Measurements from ENCODE around the gene SETD6.

The SETD6 gene

GRCh38 chr16:58507963-58508670 is 7.2 kb upstream of the SETD6 start:
- no peak overlapping the region for H3K4me3 ChIP-seq (ENCODE audit: low read depth in 1 of 2, low read length in 2 of 2)
- H3K4me1 ChIP-seq (ENCODE audit: control insufficient read depth in 1 of 2, insufficient read depth in 2 of 2, low read length in 2 of 2): no peaks in the 10 kb centered on the region
- H3K36me3 ChIP-seq (ENCODE audit: control insufficient read depth in 1 of 2, insufficient read depth in 2 of 2, low read length in 2 of 2): no peaks in the 10 kb centered on the region
- no peaks in the 10 kb centered on the region for H3K9me3 ChIP-seq (ENCODE audit: control insufficient read depth in 1 of 2, low read length in 2 of 2)
- H3K9ac ChIP-seq (ENCODE audit: low read depth in 1 of 2, low read length in 2 of 2): no peak overlapping the region
- no peak overlapping the region for H3K27ac ChIP-seq (ENCODE audit: low read depth, low read length)
- H3K27me3 ChIP-seq (ENCODE audit: control insufficient read depth in 1 of 2, insufficient read depth in 2 of 2, low read length in 2 of 2): peaks cover 1 to 21% of the 10 kb centered on the region in 2 donors

DNA sequence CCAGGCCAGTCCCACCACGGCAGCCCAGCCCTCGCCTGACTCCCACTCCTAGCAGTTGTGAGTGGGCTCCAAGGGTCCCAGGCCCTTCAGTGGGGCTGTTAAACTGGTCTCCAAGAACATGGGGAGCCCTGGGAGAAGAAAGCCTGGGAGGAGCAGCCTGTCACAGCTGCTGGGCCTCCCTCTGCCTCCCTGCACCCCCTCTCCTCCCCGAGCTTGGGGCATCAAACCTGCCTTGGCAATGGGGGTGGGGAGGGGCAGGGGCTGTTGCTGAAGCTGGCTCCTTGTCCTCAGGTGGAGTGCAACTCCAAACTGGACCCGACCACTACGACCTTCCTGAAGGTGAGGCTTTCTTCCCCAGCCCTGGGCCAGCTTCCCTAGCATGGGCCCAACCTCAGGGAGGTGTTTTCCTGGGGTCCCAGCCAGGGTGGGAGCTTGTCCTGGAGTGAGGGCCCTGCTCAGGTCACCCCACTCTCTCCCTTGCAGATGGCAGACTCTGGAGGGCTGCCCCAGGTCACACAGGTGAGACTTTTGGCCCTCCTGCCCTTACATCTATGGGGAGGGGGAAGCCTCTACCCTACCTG is 6.6 kb upstream of the SETD6 start:
- no peaks in the 10 kb centered on the region for H3K36me3 ChIP-seq (ENCODE audit: control insufficient read depth in 1 of 2, insufficient read depth in 2 of 2, low read length in 2 of 2)
- no peak overlapping the region for H3K4me3 ChIP-seq (ENCODE audit: low read depth in 1 of 2, low read length in 2 of 2)
- no peaks in the 10 kb centered on the region for H3K9me3 ChIP-seq (ENCODE audit: control insufficient read depth in 1 of 2, low read length in 2 of 2)
- H3K4me1 ChIP-seq (ENCODE audit: control insufficient read depth in 1 of 2, insufficient read depth in 2 of 2, low read length in 2 of 2): no peaks in the 10 kb centered on the region
- no peak overlapping the region for H3K27ac ChIP-seq (ENCODE audit: low read depth, low read length)
- no peak overlapping the region for H3K9ac ChIP-seq (ENCODE audit: low read depth in 1 of 2, low read length in 2 of 2)
- H3K27me3 ChIP-seq (ENCODE audit: control insufficient read depth in 1 of 2, insufficient read depth in 2 of 2, low read length in 2 of 2): peaks cover 0 to 15% of the 10 kb centered on the region in 2 donors

DNA sequence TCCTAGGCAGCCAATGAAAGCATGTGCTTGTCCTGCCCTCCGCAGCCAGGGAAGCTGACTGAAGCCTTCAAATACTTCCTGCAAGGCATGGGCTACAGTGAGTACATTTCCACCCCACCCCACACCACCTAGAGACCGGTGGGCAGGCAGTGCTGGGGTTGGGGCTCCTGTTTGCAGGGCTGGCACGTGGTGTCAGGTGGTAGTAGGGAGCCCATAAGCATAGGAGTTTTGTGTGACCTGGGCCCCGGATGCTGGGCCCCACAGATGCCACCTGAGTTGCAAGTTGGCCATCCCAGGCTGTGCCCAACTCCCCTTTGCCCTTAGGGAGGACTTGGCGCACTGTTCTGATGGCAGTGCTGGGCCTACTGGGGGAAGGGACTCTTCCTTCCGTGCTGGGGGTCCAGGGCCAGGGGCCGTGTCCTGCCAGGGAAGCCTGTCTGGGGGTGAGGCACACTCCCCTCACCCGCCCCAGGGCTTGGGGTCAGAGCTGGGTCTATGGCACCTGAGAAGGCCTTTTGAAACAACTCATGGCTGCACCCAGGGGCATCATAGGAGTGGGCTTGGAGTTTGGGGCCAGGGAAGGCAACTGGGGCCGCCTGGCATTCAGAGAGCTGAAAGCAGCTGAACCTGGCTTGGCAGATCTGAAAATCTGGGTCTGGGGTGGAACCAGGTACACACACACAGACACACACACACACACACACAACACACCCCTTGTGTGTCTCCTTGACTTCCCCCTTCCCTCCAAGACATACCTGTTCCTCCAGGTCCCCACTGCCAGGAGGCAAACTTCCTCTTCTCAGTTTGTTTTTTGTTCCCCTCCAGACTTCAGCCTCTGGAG is 5.8 kb upstream of the SETD6 start:
- Histone ChIP-seq H3K4me3 (ENCODE audit: low read depth in 1 of 2, low read length in 2 of 2) (no peak overlapping the region), H3K9me3 (ENCODE audit: control insufficient read depth in 1 of 2, low read length in 2 of 2) (no peaks in the 10 kb centered on the region), H3K27ac (ENCODE audit: low read depth, low read length) (no peak overlapping the region), H3K36me3 (ENCODE audit: control insufficient read depth in 1 of 2, insufficient read depth in 2 of 2, low read length in 2 of 2) (no peaks in the 10 kb centered on the region), H3K4me1 (ENCODE audit: control insufficient read depth in 1 of 2, insufficient read depth in 2 of 2, low read length in 2 of 2) (peaks cover 0 to 3% of the 10 kb centered on the region in 2 donors), H3K27me3 (ENCODE audit: control insufficient read depth in 1 of 2, insufficient read depth in 2 of 2, low read length in 2 of 2) (peaks cover 0 to 15% of the 10 kb centered on the region in 2 donors), H3K9ac (ENCODE audit: low read depth in 1 of 2, low read length in 2 of 2) (no peak overlapping the region)

- Histone ChIP-seq H3K36me3 (ENCODE audit: control insufficient read depth in 1 of 2, insufficient read depth in 2 of 2, low read length in 2 of 2) (no peaks in the 10 kb centered on the region), H3K9me3 (ENCODE audit: control insufficient read depth in 1 of 2, low read length in 2 of 2) (no peaks in the 10 kb centered on the region), H3K9ac (ENCODE audit: low read depth in 1 of 2, low read length in 2 of 2) (no peak overlapping the region), H3K27ac (ENCODE audit: low read depth, low read length) (no peak overlapping the region), H3K4me1 (ENCODE audit: control insufficient read depth in 1 of 2, insufficient read depth in 2 of 2, low read length in 2 of 2) (peaks cover 4 to 9% of the 10 kb centered on the region in 2 donors), H3K4me3 (ENCODE audit: low read depth in 1 of 2, low read length in 2 of 2) (no peak overlapping the region), H3K27me3 (ENCODE audit: control insufficient read depth in 1 of 2, insufficient read depth in 2 of 2, low read length in 2 of 2) (peaks cover 0 to 15% of the 10 kb centered on the region in 2 donors)
Measured at GRCh38 chr16:58510097-58510775, 5.1 kb upstream of the SETD6 start.

- Histone ChIP-seq H3K9me3 (ENCODE audit: control insufficient read depth in 1 of 2, low read length in 2 of 2) (no peaks in the 10 kb centered on the region), H3K9ac (ENCODE audit: low read depth in 1 of 2, low read length in 2 of 2) (no peak overlapping the region), H3K27me3 (ENCODE audit: control insufficient read depth in 1 of 2, insufficient read depth in 2 of 2, low read length in 2 of 2) (peaks cover 0 to 15% of the 10 kb centered on the region in 2 donors), H3K36me3 (ENCODE audit: control insufficient read depth in 1 of 2, insufficient read depth in 2 of 2, low read length in 2 of 2) (no peaks in the 10 kb centered on the region), H3K4me1 (ENCODE audit: control insufficient read depth in 1 of 2, insufficient read depth in 2 of 2, low read length in 2 of 2) (peaks cover 4 to 9% of the 10 kb centered on the region in 2 donors), H3K4me3 (ENCODE audit: low read depth in 1 of 2, low read length in 2 of 2) (no peak overlapping the region), H3K27ac (ENCODE audit: low read depth, low read length) (no peak overlapping the region)
Measured at GRCh38 chr16:58510776-58511628, 4.3 kb upstream of the SETD6 start.

- no peak overlapping the region for H3K4me3 ChIP-seq (ENCODE audit: low read depth in 1 of 2, low read length in 2 of 2)
- peaks cover 0 to 3% of the 10 kb centered on the region in 2 donors for H3K36me3 ChIP-seq (ENCODE audit: control insufficient read depth in 1 of 2, insufficient read depth in 2 of 2, low read length in 2 of 2)
- H3K9ac ChIP-seq (ENCODE audit: low read depth in 1 of 2, low read length in 2 of 2): no peak overlapping the region
- no peaks in the 10 kb centered on the region for H3K9me3 ChIP-seq (ENCODE audit: control insufficient read depth in 1 of 2, low read length in 2 of 2)
- H3K4me1 ChIP-seq (ENCODE audit: control insufficient read depth in 1 of 2, insufficient read depth in 2 of 2, low read length in 2 of 2): peaks cover 14 to 20% of the 10 kb centered on the region in 2 donors
- peaks cover 0 to 9% of the 10 kb centered on the region in 2 donors for H3K27me3 ChIP-seq (ENCODE audit: control insufficient read depth in 1 of 2, insufficient read depth in 2 of 2, low read length in 2 of 2)
- H3K27ac ChIP-seq (ENCODE audit: low read depth, low read length): no peak overlapping the region
Measured at GRCh38 chr16:58511933-58512815, 3.1 kb upstream of the SETD6 start.

DNA sequence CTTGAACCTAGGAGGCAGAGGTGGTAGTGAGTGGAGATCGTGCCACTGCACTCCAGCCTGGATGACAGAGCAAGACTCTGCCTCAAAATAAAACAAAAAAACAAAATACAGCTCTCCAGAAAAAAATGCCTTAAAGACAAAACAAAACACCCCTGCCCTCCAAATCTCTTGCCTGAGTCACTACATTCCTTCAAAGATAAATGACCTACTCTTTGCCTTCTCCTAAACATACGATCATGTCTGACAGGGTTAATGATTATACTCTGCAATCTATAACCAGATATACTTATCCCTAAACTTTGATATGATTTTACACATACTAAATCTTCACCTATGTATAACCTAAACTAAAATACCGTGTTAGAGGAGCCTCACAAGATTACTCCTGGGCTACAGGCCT is 1.4 kb upstream of the SETD6 start:
- H3K9ac ChIP-seq (ENCODE audit: low read depth in 1 of 2, low read length in 2 of 2): no peak overlapping the region
- H3K36me3 ChIP-seq (ENCODE audit: control insufficient read depth in 1 of 2, insufficient read depth in 2 of 2, low read length in 2 of 2): peaks cover 12 to 20% of the 10 kb centered on the region in 2 donors
- H3K27me3 ChIP-seq (ENCODE audit: control insufficient read depth in 1 of 2, insufficient read depth in 2 of 2, low read length in 2 of 2): no peaks in the 10 kb centered on the region
- H3K4me1 ChIP-seq (ENCODE audit: control insufficient read depth in 1 of 2, insufficient read depth in 2 of 2, low read length in 2 of 2): peaks cover 14 to 20% of the 10 kb centered on the region in 2 donors
- H3K9me3 ChIP-seq (ENCODE audit: control insufficient read depth in 1 of 2, low read length in 2 of 2): no peaks in the 10 kb centered on the region
- H3K27ac ChIP-seq (ENCODE audit: low read depth, low read length): no peak overlapping the region
- H3K4me3 ChIP-seq (ENCODE audit: low read depth in 1 of 2, low read length in 2 of 2): no peak overlapping the region

- Histone ChIP-seq H3K4me3 (ENCODE audit: low read depth in 1 of 2, low read length in 2 of 2) (peak overlapping the region; percentile 77 to 80), H3K4me1 (ENCODE audit: control insufficient read depth in 1 of 2, insufficient read depth in 2 of 2, low read length in 2 of 2) (peaks cover 14 to 20% of the 10 kb centered on the region in 2 donors), H3K9ac (ENCODE audit: low read depth in 1 of 2, low read length in 2 of 2) (peak overlapping the region; percentile 51 to 69), H3K36me3 (ENCODE audit: control insufficient read depth in 1 of 2, insufficient read depth in 2 of 2, low read length in 2 of 2) (peaks cover 32 to 42% of the 10 kb centered on the region in 2 donors), H3K9me3 (ENCODE audit: control insufficient read depth in 1 of 2, low read length in 2 of 2) (no peaks in the 10 kb centered on the region), H3K27ac (ENCODE audit: low read depth, low read length) (no peak overlapping the region), H3K27me3 (ENCODE audit: control insufficient read depth in 1 of 2, insufficient read depth in 2 of 2, low read length in 2 of 2) (no peaks in the 10 kb centered on the region)
Measured at GRCh38 chr16:58515871-58516767, 802 bp downstream of the SETD6 start.
